SH-SY5Y (cell line): ENCODE results near the gene DDX54.

Experiments used
- GATA2 ChIP-seq: IDR thresholded peaks from 2 replicates; pipeline ENCODE4 v1.6.1; 2011; ENCODE audit warnings: mild to moderate bottlenecking, low read depth, low read length
- GATA3 ChIP-seq: IDR thresholded peaks from 2 replicates; pipeline ENCODE4 v1.6.1; 2011; ENCODE audit warnings: low read depth, mild to moderate bottlenecking, low read length, moderate library complexity

- TF ChIP-seq GATA2: no peak
- TF ChIP-seq GATA3: no peak
These were observed 22.3 kb downstream of the DDX54 start for GRCh38 chr12:113163030-113163360.
